ENCODE data around the gene NEO1.

NEO1 gene

DNA sequence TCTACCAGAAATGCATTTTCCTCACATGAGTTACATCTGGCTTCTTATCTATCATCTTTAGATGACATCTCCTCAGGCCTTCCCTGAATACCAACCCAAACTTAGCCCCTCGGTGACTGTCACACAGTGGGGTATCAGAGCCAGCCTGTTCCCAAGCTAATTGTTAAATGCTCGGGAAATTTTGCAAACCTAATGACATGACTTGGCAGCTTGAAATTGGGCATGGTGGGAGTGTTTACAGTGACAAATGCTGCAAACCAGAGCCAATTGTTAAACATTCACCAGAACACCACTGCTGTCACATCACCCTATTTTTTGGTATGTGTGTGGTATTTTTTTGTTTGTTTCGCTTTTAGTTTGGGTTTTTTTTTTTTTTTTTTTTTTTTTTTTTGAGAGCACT lies 185.6 kb downstream of the NEO1 start:
- DNase-seq (ENCODE audit: extremely low read depth, insufficient read length) = no peak

DNA sequence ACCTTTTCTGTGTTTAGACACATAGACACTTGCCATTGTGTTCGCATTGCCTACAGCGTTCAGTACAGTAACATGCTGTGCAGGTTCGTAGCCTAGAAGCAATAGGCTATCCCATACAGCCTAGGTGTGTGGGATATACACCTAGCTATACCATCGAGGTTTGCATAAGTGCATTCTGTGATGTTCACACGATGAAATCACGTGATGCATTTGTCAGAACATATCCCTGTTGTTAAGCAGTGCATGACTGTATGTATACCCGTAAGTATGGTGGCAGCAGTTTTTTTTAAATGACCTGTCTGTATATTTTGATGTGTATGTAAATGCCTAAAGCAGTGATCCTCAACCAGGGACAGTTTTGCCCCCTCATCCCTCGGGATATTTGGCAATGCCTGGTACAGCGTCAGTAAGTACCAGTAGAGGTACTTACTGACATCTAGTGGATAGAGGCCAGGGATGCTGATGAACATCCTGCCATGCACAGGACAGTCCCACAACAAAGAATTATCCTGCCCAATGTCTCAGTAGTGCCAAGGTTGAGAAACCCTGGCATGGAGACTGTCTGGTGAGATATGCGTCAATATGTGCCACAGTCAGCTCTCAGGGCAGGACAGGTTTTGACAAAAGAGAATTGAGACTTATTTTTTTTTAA lies 187.4 kb downstream of the NEO1 start:
- no peaks in the 10 kb centered on the region for H3K27me3 ChIP-seq (replicated peaks; ENCODE audit: control insufficient read depth, insufficient read depth, low read length)
- H3K36me3 ChIP-seq (ENCODE audit: control insufficient read depth, insufficient read depth, low read length) = no peaks in the 10 kb centered on the region
- TF ChIP-seq, protein P1, sequence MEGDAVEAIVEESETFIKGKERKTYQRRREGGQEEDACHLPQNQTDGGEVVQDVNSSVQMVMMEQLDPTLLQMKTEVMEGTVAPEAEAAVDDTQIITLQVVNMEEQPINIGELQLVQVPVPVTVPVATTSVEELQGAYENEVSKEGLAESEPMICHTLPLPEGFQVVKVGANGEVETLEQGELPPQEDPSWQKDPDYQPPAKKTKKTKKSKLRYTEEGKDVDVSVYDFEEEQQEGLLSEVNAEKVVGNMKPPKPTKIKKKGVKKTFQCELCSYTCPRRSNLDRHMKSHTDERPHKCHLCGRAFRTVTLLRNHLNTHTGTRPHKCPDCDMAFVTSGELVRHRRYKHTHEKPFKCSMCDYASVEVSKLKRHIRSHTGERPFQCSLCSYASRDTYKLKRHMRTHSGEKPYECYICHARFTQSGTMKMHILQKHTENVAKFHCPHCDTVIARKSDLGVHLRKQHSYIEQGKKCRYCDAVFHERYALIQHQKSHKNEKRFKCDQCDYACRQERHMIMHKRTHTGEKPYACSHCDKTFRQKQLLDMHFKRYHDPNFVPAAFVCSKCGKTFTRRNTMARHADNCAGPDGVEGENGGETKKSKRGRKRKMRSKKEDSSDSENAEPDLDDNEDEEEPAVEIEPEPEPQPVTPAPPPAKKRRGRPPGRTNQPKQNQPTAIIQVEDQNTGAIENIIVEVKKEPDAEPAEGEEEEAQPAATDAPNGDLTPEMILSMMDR (IDR thresholded peaks at IDR 0.05; ENCODE audit: insufficient read depth, low read length, poor library complexity, severe bottlenecking) = peak; percentile 31
- no peak overlapping the region for H3K4me3 ChIP-seq (replicated peaks; ENCODE audit: low read depth, low read length)
- DNase-seq (ENCODE audit: extremely low read depth, insufficient read length) = no peak

More for the DNA sequence above, 185.6 kb downstream of the NEO1 start:
- H3K36me3 ChIP-seq (ENCODE audit: control insufficient read depth, insufficient read depth, low read length) = no peaks in the 10 kb centered on the region
- H3K4me3 ChIP-seq (replicated peaks; ENCODE audit: low read depth, low read length) = no peak overlapping the region
- TF ChIP-seq, protein P1 (IDR thresholded peaks at IDR 0.05; ENCODE audit: insufficient read depth, low read length, poor library complexity, severe bottlenecking) = no peak
- H3K27me3 ChIP-seq (replicated peaks; ENCODE audit: control insufficient read depth, insufficient read depth, low read length) = no peaks in the 10 kb centered on the region

DNA sequence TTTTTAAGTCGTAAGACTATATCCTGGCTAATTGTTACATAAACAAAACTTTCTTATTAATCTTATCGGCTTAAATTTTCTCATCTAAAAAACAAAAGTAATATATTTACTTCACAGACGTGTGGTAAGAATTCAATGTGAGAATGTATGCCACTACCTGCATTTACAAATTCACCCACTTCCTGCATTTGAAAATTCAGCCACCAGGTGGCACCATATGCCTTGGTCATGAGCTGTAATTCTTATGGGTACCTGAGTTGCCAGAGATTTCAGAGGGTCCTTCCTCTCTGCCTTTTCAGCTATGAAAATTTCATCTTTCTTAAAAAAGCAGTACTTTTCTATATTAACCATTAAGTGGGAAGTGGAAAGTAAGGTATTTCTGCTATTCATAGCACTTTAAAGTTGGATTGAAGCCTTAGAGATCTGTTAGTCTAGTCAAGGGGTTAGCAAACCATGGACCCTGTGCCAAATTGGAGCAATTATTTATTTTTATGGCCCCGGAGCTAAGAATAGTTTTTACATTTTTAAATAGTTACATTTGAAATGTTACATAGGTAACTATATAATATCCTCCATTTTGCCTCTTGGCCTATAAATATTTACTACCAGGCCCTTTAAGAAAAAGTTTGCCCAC lies 188.7 kb downstream of the NEO1 start:
- no peaks in the 10 kb centered on the region for H3K27me3 ChIP-seq (replicated peaks; ENCODE audit: control insufficient read depth, insufficient read depth, low read length)
- TF ChIP-seq, protein P1 (IDR thresholded peaks at IDR 0.05; ENCODE audit: insufficient read depth, low read length, poor library complexity, severe bottlenecking) = peak; percentile 80
- peak; percentile 4 for DNase-seq (ENCODE audit: extremely low read depth, insufficient read length)
- H3K36me3 ChIP-seq (ENCODE audit: control insufficient read depth, insufficient read depth, low read length) = no peaks in the 10 kb centered on the region
- no peak overlapping the region for H3K4me3 ChIP-seq (replicated peaks; ENCODE audit: low read depth, low read length)

DNA sequence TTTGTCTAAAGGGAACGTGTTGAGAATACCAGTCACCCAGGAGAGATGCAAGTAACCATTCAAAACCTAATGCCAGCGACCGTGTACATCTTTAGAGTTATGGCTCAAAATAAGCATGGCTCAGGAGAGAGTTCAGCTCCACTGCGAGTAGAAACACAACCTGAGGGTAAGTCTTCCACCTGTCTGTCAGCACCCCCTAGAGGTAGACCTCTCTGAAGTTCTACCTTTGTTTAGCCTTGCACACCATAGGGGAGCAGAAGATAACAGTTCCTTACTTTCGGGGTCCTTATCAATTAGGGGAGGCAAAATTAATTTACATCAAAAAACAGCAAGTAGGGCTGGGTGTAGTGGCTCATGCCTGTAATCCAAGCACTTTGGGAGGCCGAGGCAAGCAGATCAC lies 192.1 kb downstream of the NEO1 start:
- Histone ChIP-seq H3K27me3 (replicated peaks; ENCODE audit: control insufficient read depth, insufficient read depth, low read length) (no peaks in the 10 kb centered on the region; the same call in 1 of the 2 replicates), H3K36me3 (ENCODE audit: control insufficient read depth, insufficient read depth, low read length) (no peaks in the 10 kb centered on the region), H3K4me3 (replicated peaks; ENCODE audit: low read depth, low read length) (no peak overlapping the region)
- TF ChIP-seq, protein P1 (IDR thresholded peaks at IDR 0.05; ENCODE audit: insufficient read depth, low read length, poor library complexity, severe bottlenecking) = peak; percentile 75
- no peak for DNase-seq (ENCODE audit: extremely low read depth, insufficient read length)

DNA sequence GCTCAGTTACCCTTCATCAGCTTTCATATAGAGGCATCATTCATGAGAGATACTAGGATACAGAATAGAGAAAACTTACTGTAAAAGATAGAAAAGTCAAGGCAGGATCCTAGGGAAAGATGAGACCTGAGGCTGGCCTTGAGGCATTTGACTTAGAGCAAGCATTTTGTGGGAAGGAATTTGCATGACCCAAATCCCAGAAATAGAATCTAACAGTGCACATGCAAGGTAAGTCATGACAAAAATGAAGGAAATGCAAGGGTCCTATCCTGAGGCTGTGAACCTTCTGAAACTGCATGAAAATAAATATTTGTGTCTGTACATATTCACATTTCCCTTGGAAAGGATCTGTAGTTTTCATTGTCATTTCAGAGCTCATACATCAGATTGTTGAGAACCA lies 194.2 kb downstream of the NEO1 start:
- H3K4me3 ChIP-seq (replicated peaks; ENCODE audit: low read depth, low read length) = no peak overlapping the region
- H3K27me3 ChIP-seq (replicated peaks; ENCODE audit: control insufficient read depth, insufficient read depth, low read length) = no peaks in the 10 kb centered on the region; the same call in 1 of the 2 replicates
- TF ChIP-seq, protein P1 (IDR thresholded peaks at IDR 0.05; ENCODE audit: insufficient read depth, low read length, poor library complexity, severe bottlenecking) = no peak
- DNase-seq (ENCODE audit: extremely low read depth, insufficient read length) = no peak
- H3K36me3 ChIP-seq (ENCODE audit: control insufficient read depth, insufficient read depth, low read length) = no peaks in the 10 kb centered on the region
